Liver (tissue), 3 donors: ENCODE data around the gene RAB11FIP3.

Source experiments
- CTCF ChIP-seq: fragments of 150-350 bp; IDR thresholded peaks from 2 replicates; pipeline ENCODE4 v1.5.1; 2017; ENCODE audit warnings: improper control_type of control experiment, low read depth, low read length; ENCODE audit not compliant: missing input control
- EGR1 ChIP-seq, 2 donors: IDR thresholded peaks; 2 replicates each; pipeline ENCODE4 v1.6.1; 2016 to 2018; ENCODE audit warnings: antibody characterized with exemption in 2 of 2, low read depth in 2 of 2
- GABPA ChIP-seq, 2 donors: IDR thresholded peaks in 1 of 2; conservative IDR thresholded peaks in 1 of 2; 2 replicates each; pipeline ENCODE4 v1.6.1; 2016; ENCODE audit warnings: antibody characterized with exemption in 2 of 2, mild to moderate bottlenecking in 1 of 2, moderate library complexity in 1 of 2
- JUND ChIP-seq, 2 donors: IDR thresholded peaks; 2 replicates each; pipeline ENCODE4 v1.6.1; 2016; ENCODE audit warnings: antibody characterized with exemption in 2 of 2
- MAX ChIP-seq: IDR thresholded peaks from 2 replicates; pipeline ENCODE4 v1.6.1; 2016; ENCODE audit warnings: antibody characterized with exemption
- RAD21 ChIP-seq, 2 donors: IDR thresholded peaks; 2 replicates each; pipeline ENCODE4 v1.6.1; 2016; ENCODE audit warnings: antibody characterized with exemption in 2 of 2, mild to moderate bottlenecking in 2 of 2
- REST ChIP-seq: IDR thresholded peaks from 2 replicates; pipeline ENCODE4 v1.6.1; 2016; ENCODE audit warnings: antibody characterized with exemption, mild to moderate bottlenecking
- SP1 ChIP-seq: IDR thresholded peaks from 2 replicates; pipeline ENCODE4 v1.6.1; 2018; ENCODE audit warnings: antibody characterized with exemption, mild to moderate bottlenecking
- TAF1 ChIP-seq: conservative IDR thresholded peaks from 2 replicates; pipeline ENCODE4 v1.6.1; 2016; ENCODE audit warnings: antibody characterized with exemption, mild to moderate bottlenecking
- donor health status: healthy.
- donor health status: healthy.

- no peak for TF ChIP-seq CTCF
- TF ChIP-seq EGR1 (IDR thresholded peaks at IDR 0.05; ENCODE audit: low read depth in 2 of 2): no peak
- no peak for TF ChIP-seq JUND (IDR thresholded peaks at IDR 0.05)
- TF ChIP-seq GABPA (IDR thresholded peaks at IDR 0.05 in 1 of 2, conservative IDR thresholded peaks at IDR 0.05 in 1 of 2): no peak
- no peak for TF ChIP-seq TAF1
- no peak for TF ChIP-seq SP1
- no peak for TF ChIP-seq RAD21 (IDR thresholded peaks at IDR 0.05)
- no peak for TF ChIP-seq REST
- no peak for TF ChIP-seq MAX
Observed at GRCh38 chr16:425740-426114, 278 bp downstream of the RAB11FIP3 start.
